HEK293T (cell line): ENCODE data around the gene CAMKK1.

Experiments
- ARNT ChIP-seq: fragments of 450-650 bp; IDR thresholded peaks from 2 replicates; pipeline ENCODE4 v1.6.1; 2017; ENCODE audit warnings: mild to moderate bottlenecking
- BHLHE40 ChIP-seq: fragments of 450-650 bp; IDR thresholded peaks from 2 replicates; pipeline ENCODE4 v1.6.1; 2016; ENCODE audit warnings: mild to moderate bottlenecking, moderate library complexity, borderline replicate concordance
- FOXA1 ChIP-seq: fragments of 450-650 bp; IDR thresholded peaks from 2 replicates; pipeline ENCODE4 v1.6.1; 2016; ENCODE audit warnings: mild to moderate bottlenecking
- FOXK2 ChIP-seq: fragments of 450-650 bp; IDR thresholded peaks from 2 replicates; pipeline ENCODE4 v1.6.1; 2016; ENCODE audit warnings: mild to moderate bottlenecking
- FOXM1 ChIP-seq: fragments of 450-650 bp; IDR thresholded peaks from 2 replicates; pipeline ENCODE4 v1.6.1; 2017; ENCODE audit warnings: mild to moderate bottlenecking, borderline replicate concordance
- NFRKB ChIP-seq: fragments of 450-650 bp; IDR thresholded peaks from 2 replicates; pipeline ENCODE4 v1.6.1; 2016; ENCODE audit warnings: mild to moderate bottlenecking, moderate library complexity
- SP1 ChIP-seq: fragments of 450-650 bp; IDR thresholded peaks from 2 replicates; pipeline ENCODE4 v1.6.1; 2017
- SUZ12 ChIP-seq: fragments of 450-650 bp; IDR thresholded peaks from 2 replicates; pipeline ENCODE4 v1.6.1; 2016; ENCODE audit warnings: mild to moderate bottlenecking
- ZNF384 ChIP-seq: fragments of 450-650 bp; IDR thresholded peaks from 2 replicates; pipeline ENCODE4 v1.6.1; 2016
- TF ChIP-seq, protein P1 (sequence below): fragments of 450-650 bp; IDR thresholded peaks from 2 replicates; pipeline ENCODE4 v1.6.1; 2016

DNA sequence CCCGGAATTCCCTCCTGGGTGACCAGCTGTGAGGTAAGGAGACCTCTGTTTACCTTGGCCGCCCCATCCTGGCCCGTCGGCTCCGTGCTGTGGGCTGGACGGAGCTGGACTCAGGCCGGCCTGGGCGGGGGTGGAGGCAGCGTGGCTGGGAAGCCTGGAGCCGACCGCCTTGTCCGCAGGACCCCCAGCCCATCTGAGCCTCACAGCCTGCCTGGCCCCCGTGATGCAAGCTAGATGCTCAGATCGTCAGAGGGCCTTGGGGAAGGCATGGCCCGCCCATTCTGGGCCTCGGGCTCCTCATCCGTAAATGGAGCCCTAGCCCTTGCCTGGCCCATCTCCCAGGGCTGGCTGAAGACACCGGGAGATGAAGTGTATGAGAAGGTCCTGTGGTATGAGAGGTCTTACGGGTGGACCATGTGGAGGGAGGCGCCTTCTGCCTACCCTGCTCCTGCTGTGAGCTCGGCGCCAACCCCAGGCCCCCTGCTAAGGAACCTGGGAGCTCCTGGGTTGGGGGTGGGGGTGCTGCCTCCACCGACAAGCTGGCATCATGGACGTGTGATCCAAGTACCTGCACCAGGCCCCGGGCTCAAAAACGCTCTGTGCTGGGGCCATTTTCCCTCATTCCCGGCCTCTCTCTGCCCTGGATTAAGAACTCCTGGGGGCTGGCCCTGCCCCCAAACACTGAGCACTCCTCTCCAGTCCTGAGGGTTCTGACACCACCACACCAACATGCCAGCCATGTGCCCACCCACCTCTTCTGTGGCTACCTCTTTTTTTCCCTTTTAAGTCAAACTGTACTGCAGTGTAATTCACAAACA is 28.9 kb upstream of the CAMKK1 start:
- no peak for TF ChIP-seq FOXA1
- no peak for TF ChIP-seq ARNT
- no peak for TF ChIP-seq ZNF384
- TF ChIP-seq SP1 = no peak
- no peak for TF ChIP-seq SUZ12
- TF ChIP-seq FOXK2 = no peak
- TF ChIP-seq FOXM1 = no peak
- TF ChIP-seq, protein P1, sequence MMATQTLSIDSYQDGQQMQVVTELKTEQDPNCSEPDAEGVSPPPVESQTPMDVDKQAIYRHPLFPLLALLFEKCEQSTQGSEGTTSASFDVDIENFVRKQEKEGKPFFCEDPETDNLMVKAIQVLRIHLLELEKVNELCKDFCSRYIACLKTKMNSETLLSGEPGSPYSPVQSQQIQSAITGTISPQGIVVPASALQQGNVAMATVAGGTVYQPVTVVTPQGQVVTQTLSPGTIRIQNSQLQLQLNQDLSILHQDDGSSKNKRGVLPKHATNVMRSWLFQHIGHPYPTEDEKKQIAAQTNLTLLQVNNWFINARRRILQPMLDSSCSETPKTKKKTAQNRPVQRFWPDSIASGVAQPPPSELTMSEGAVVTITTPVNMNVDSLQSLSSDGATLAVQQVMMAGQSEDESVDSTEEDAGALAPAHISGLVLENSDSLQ = no peak
- no peak for TF ChIP-seq NFRKB
- no peak for TF ChIP-seq BHLHE40
